NCI-H2171 (cell line): Measurements from ENCODE around the gene SPAG7.

Experiments
- DNase-seq: peaks from one replicate; lab custom pipeline; 2025; lab: John Stamatoyannopoulos, UW

Gene SPAG7

GRCh38 chr17:4950075-4950745, 17.4 kb downstream of the SPAG7 start:
- no peak for DNase-seq

DNA sequence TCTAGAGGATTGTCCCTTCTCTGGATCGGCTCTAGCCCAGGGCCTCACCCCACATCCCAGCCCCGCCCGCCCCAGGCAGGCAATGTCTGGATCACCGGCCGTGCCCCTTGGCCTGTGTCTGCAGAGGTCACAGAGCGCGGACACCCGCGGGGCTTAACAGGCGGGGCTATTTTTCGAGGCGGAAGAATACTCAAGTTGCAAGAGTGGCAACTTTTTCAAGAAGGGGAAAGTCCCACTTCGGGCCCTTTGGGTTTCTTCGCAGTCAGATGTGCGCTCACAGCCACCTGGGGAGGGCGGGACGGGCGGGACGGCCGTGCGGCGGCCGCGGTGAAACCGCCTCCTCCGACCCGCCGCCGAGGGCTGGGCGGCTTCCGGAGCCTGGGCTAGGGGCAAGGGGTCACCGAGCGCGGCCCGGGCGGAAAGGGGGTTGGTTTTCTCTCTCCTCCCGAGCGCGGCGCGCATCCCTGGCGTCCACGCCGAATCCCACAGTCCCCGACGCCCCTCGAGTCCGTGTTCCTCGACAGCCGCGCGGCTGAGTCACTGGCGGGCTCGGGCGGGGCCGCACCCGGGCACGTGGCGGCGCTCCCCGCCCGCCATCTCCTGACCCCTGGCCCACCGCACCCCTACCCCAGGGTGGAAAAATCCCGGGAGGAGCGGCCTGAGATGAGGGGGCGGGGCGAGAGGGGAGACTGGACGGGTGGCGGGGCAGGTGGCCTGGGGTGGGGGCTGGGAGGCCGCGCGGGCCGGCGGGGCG, 18.1 kb downstream of the SPAG7 start:
- peak; percentile 59 for DNase-seq

DNA sequence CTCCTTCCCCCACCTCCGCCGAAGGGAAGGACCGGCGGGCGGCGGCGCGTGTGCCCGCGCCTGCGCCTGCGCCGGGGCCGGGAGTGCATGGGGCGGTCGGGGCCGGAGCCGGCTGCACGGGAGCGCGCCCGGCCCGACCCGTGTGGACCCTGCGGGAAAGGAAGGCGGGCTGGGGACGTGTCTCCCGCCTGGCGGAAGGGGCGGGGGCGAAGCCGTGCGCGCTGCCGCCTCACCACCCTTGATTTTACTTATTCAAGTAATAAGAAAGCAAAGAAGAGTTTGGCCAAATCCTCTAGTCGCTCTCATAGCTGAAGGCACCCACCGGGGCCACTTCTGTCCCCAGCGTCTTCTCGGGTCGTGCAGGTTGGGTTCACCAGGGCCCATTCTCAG, 18.7 kb downstream of the SPAG7 start:
- peak; percentile 80 for DNase-seq

DNA sequence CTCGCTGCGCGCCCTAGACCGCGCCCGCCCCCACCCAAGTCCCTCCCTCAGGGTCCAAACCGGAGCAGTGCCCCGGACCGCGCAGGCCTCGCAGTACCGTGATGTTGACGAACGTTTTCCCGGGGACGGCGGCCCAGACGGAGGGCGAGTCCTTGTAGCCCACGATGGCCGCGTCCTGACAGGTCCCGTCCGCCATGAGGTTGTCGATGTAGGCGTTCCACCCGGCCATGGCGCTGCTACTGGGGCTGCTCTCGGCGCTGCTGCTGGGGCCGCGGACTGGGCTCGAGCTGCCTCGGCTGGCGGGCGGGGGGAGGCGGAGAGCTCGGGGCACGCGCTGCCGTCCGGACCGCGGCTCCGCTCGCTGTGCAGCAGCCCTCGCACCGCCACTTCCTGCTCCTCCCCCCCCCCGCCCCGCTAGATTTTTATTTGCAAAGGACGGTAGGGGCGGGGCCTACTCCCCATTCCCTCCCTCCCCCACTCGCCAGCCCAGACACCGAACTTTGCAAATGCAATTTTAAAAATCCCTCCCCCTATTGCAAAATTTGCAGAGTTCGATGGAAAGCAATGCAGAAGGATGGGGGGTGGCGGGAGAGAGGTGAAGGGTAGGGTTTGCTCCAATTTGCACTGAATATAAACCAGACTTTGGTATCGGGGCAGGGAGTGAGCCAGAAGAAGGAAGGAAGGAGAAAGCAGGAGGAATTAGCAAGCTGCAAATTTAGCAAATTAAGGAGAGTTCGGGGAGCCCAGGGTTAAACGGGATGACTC, 19.3 kb downstream of the SPAG7 start, which contains the start of gene PFN1:
Gene PFN1 (minus strand): TSS at position 365 of the 765 bp plus-strand sequence. CDS start 136 bp downstream, at position 229.
- peak; percentile 79 for DNase-seq

DNA sequence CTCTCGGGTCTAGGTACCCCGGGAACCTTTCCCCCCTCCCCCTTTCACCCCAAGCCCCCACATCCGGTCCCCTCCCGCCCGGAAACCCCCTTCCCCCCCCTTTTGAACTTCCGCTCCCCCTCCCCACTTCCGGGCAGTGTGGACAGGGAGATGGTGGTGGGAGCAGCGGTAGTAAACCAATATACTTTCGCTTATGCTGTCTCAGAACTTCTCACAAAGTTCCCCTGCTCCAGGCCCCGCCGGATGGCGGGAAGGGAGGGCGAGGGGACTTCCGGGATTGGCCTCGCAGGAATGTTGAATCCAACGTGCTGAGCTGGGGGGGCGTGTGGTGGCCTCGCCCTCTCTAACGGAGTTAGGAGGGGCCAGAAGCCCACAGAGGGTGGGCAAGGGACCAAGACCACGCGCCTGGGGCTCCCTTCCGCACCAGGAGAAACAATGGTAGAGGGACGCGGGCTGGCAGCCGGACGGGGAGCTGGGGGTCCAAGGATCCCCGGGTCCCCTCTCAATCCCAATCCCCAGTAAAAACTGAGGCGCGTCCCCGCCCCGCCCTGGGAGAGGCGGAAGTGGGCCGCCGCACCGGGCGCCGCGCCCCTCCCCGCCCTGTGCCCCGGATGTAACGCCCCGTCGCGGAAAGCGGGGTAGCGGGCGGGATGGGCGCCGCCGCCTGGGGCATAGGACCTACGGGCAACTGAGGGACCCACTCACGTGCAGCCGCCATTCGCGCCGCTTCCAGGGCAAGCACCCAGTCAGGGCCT, 20.0 kb downstream of the SPAG7 start:
- DNase-seq: peak; percentile 56

DNA sequence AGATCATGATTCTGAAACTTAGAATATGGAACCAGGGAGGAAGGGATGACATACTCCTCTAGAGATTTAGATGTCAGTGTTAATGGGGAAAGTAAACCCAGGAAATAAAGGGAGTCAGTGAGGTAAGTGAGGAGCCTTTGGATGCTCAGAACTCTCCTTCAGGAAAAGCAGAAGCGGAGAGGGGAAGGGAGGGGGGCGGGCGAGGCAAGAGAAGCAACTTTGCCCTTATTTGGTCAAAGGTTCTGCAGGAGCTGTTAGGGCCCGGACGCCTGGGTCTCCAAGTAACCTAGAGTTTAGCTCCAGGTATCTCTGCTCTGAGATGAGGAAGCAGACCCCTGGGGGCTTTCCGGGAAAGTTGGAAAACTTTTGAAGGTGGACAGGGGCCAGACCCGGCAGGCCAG, 20.6 kb downstream of the SPAG7 start:
- DNase-seq: no peak

GRCh38 chr17:4946312-4946976, 21.2 kb downstream of the SPAG7 start:
- no peak for DNase-seq

DNA sequence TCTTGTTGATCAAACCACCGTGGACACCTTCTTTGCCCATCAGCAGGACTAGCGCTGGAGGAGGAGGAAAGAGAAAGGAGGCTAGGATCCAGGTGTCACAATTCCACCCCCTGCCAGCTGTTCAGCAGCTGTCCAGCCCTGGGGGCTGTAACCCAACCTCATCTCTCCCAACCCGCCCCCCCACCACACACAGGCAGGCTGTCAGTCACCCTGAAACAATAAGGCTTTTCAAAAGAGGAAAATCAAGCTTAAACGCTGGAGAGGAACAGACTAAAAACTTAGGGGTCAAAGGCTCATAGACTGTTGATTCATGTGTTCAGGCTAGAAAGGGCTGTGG, 21.7 kb downstream of the SPAG7 start:
- no peak for DNase-seq

DNA sequence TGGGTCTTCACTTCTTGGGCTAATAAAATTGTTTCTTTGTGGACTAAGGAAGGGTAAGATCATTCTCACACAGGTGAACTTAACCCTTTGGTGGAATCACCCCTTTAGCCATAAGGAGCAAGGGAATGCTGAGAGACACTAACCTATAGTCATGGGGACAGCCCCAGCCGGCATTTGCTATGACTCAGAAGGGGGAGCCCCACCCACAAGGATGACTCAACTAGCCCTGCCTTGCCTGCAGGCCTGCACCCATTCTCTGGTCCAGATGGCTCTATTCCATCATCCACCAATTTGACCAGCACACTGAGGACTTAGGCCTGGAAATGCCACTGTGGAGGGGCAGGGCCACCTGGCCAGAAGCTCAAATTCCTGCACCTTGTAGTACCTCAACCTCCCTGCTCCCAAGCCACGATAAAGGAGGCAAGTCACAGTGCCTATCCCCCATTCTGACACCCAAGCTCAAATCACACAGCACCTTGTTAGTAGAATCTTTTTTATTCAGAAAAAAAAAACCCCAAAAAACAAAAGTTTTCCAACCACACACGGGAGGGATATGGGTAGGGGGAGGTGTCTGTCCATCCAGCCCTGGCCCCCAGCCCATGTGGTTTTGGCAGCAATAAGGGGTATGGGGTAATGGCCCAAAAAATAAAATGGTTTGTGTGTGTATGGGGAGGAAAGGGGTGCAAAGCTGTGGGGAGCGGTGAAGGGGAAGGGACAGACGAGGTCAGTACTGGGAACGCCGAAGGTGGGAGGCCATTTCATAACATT, 22.3 kb downstream of the SPAG7 start:
- no peak for DNase-seq

- DNase-seq: no peak
These were observed 23.0 kb downstream of the SPAG7 start for GRCh38 chr17:4944554-4945175.

DNA sequence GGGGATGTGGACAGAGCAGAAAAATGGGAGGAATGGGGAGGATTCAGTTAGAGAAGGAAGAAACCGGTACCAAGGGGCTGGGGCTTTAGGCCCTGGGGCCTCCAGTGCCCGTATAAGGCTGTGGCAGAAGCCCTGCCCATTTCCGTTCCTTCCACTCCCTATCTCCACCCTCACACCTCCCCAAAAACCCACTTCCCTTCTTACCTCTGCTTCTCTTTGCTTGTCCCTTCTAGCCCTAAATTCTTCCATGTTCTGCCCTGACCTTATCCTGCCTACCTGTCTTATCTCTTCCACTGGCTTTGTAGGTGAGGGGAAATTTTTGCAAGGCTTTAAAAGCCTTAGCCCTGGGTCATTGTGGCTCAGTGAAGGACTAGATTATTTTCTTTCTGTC, 23.5 kb downstream of the SPAG7 start:
- no peak for DNase-seq

GRCh38 chr17:4942760-4943508, 24.7 kb downstream of the SPAG7 start:
- DNase-seq: no peak

GRCh38 chr17:4941319-4941610, 26.4 kb downstream of the SPAG7 start:
- DNase-seq: no peak

DNA sequence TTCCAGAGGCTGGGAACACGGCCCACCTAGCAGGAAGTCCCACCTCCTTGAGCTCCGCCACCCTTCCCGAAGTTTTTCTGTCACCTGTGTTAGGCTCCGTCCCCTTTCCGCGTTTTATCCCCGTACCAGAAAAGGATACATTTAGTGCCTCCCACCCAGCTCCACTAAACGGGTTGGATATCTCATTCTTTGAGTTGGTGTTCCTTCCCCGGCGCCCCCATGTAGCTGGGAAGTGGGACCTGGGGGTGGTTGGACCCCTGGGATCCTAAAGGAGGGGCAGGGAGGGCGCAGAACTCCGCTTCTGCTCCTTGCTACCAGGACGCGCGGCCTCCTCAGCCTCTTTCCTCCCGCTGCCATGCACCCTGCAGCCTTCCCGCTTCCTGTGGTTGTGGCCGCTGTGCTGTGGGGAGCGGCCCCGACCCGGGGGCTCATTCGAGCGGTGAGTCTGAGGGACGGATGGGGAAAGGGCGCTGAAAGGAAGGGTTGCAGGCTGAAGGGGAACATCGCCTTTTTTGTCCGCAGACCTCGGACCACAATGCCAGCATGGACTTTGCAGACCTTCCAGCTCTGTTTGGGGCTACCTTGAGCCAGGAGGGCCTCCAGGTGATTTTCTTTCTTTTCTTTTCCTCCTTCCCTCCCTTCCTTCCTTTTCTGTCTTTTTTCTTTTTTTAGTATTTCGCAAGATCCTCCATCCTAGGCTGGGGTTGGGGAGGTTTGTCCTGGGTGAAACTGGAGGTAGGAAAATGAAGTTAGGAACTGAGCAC, 26.9 kb downstream of the SPAG7 start:
- DNase-seq: peak; percentile 88

DNA sequence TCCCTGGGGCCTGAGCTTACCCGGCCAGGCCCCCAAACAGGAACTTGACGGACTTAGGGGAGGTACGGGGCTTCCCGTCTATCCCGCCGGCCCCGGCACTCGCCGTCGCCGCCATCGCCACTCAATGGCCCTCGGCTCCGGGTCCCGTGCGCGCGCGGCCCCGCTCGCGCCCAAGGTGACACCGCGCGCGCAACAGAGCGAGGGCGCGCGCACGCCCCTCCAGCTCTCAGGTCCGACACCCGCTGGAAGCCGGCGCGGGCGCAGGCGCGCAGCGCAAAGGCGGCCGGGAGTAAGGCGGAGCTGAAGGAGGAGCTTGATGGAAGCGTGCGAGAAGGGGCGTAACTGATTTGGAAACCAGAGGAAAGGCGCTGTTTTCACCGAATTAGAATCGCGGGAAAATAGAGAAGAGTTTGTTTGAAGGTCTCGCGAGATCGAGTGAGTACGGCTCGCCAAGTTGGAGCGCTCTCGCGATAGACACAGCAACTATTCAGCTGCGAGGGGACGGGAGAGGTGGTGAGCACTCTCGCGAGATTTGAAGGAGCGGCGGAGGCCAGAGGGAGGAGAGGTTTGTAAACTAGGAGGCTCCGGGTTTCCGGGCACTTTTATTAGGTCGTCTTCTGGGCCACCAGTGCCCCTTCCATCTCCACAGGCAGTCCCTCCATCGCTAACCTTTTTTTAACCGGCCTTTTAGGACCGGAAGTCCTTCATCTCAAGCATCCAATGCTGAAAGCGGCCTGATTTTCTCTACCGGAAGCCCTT, 27.6 kb downstream of the SPAG7 start, which contains the start of the genes RNF167 and SLC25A11:
Gene RNF167 (plus strand): TSS at position 473 of the 759 bp plus-strand sequence. CDS start 642 bp downstream, outside the sequence.
Gene SLC25A11 (minus strand): TSS at position 251 of the 759 bp plus-strand sequence. CDS start 136 bp downstream, at position 115.
- peak; percentile 99 for DNase-seq

- no peak for DNase-seq
These were observed 28.1 kb downstream of the SPAG7 start for GRCh38 chr17:4939546-4939795.

- no peak for DNase-seq
These were observed 28.7 kb downstream of the SPAG7 start for GRCh38 chr17:4938688-4939545.
